ENCODE data around the gene BMPER. TPM values are rescaled to one million over a fixed set of nuclear protein-coding genes. Genes with fewer than 3 reads are reported as not detected.

Gene BMPER
- total and polyA plus RNA-seq, 2 of the 8 experiments (the other 6 are each of a cell fraction or from before 2014, with no cell fraction given) = 0.33 to 0.69 TPM

DNA sequence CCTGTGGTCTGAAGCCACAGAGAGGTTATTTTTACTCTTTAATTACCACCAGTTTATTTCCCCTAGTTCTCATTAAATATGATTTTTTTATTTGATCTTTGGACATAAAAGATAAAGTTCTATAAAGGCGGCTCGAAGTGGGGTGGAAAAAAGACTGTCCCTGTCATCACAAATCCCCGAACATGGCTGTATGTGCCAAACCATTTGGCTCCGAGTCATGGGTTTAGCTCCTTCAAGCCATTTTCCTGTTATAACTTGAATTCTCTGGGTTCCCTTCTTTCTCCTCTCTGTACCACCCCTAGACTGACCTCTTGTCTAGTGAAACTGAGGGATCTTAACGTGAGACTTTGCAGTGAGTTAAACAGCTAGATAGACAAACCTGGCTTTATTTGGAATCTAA is 181.6 kb downstream of the BMPER start:
- Histone ChIP-seq H3K14ac (ENCODE audit: insufficient read length) (no peak overlapping the region), H3K4me1 (replicated peaks in 1 of 4; ENCODE audit: control insufficient read depth in 3 of 4, insufficient read depth in 4 of 4, low read length in 3 of 4) (no peaks in the 10 kb centered on the region), H3K79me2 (ENCODE audit: control insufficient read depth in 1 of 2, insufficient read depth in 2 of 2, low read length in 2 of 2) (no peaks in the 10 kb centered on the region), H3K23ac (ENCODE audit: insufficient read length) (no peak overlapping the region), H3K4me3 (ENCODE audit: extremely low read depth in 1 of 4, insufficient read depth in 2 of 4, low read depth in 3 of 4, low read length in 4 of 4) (no peak overlapping the region), H4K91ac (replicated peaks; ENCODE audit: insufficient read length, low read length) (no peak overlapping the region), H3K56ac (replicated peaks; ENCODE audit: insufficient read length, low read depth, low read length) (no peak overlapping the region), H3K27me3 (replicated peaks in 1 of 4; ENCODE audit: control insufficient read depth in 3 of 4, extremely low read depth in 1 of 4, insufficient read depth in 3 of 4, low read length in 3 of 4) (no peaks in the 10 kb centered on the region), H2AFZ (ENCODE audit: low read length) (no peak overlapping the region), H2BK5ac (ENCODE audit: low read depth, low read length) (no peak overlapping the region), H3K4ac (replicated peaks; ENCODE audit: insufficient read length, low read depth, low read length) (no peak overlapping the region), H3K36me3 (ENCODE audit: control insufficient read depth in 2 of 4, insufficient read depth in 4 of 4, low read length in 3 of 4) (no peaks in the 10 kb centered on the region), H3K79me1 (ENCODE audit: low read depth, low read length) (no peaks in the 10 kb centered on the region), H2BK120ac (replicated peaks; ENCODE audit: low read depth, low read length) (no peak overlapping the region), H3K23me2 (ENCODE audit: low read depth, low read length) (no peaks in the 10 kb centered on the region), H3K4me2 (ENCODE audit: insufficient read depth in 1 of 2, low read depth in 2 of 2, low read length in 2 of 2) (no peak overlapping the region), H4K20me1 (replicated peaks in 1 of 2; ENCODE audit: control insufficient read depth in 1 of 2, insufficient read depth in 2 of 2, low read length in 2 of 2) (no peaks in the 10 kb centered on the region), H3K27ac (ENCODE audit: low read depth, low read length) (no peak overlapping the region), H4K8ac (ENCODE audit: extremely low read depth, insufficient read depth, low read length) (no peak overlapping the region), H2BK15ac (ENCODE audit: low read length) (no peak overlapping the region), H3K18ac (ENCODE audit: extremely low read depth, low read length) (no peak overlapping the region), H2AK5ac (ENCODE audit: low read depth, low read length) (no peak overlapping the region), H2BK20ac (ENCODE audit: low read length) (no peak overlapping the region), H2BK12ac (ENCODE audit: low read depth, low read length) (no peak overlapping the region), H4K5ac (ENCODE audit: insufficient read length, low read depth, low read length) (no peak overlapping the region), H3K9me3 (ENCODE audit: insufficient read depth in 2 of 2, low read depth in 1 of 2, low read length in 1 of 2) (no peaks in the 10 kb centered on the region), H3K9ac (replicated peaks in 1 of 4; ENCODE audit: extremely low read depth in 1 of 4, low read depth in 3 of 4, low read length in 3 of 4) (no peak overlapping the region)
- DNase-seq (ENCODE audit: low read depth in 1 of 2, low spot score in 2 of 2) (no peak), FAIRE-seq (no peak)
- 93% methylated on average over 5 of the region's 5 CpGs; no CpG with 5 or more reads in 1 of the 2 experiments for WGBS, 2 experiments (ENCODE audit: extremely low coverage in 1 of 2, insufficient coverage in 1 of 2, insufficient read length in 1 of 2, insufficient replicate concordance in 2 of 2, low coverage in 1 of 2, low lambda C conversion rate in 2 of 2, missing lambda C conversion rate in 1 of 2)
- ChIA-PET CTCF (ENCODE audit: partially characterized antibody) (interaction anchor here (0.6 to 4.3 kb wide), 28 partner anchors 8 to 535 kb away, joined by 3 to 111 read pairs (median 6); no protein-coding TSS in a partner anchor), POLR2A (ENCODE audit: partially characterized antibody) (no interaction called here)
- no peak for TF ChIP-seq CHD2 (IDR thresholded peaks at IDR 0.05; ENCODE audit: low read length)
- TF ChIP-seq RXRA (IDR thresholded peaks at IDR 0.05; ENCODE audit: insufficient read depth, low read depth, low read length) = no peak
- no peak for TF ChIP-seq GABPA (IDR thresholded peaks at IDR 0.05; ENCODE audit: borderline replicate concordance, insufficient read depth, low read length)
- no peak for TF ChIP-seq GTF2F1 (IDR thresholded peaks at IDR 0.05; ENCODE audit: borderline replicate concordance, low read depth, low read length)
- TF ChIP-seq BACH1 (IDR thresholded peaks at IDR 0.05; ENCODE audit: low read length) = no peak
- no peak for TF ChIP-seq MAFK (IDR thresholded peaks at IDR 0.05; ENCODE audit: low read depth, low read length)
- no peak for TF ChIP-seq EP300 (IDR thresholded peaks at IDR 0.05; ENCODE audit: borderline replicate concordance in 1 of 2, low read depth in 2 of 2, low read length in 2 of 2)
- TF ChIP-seq, protein P1, sequence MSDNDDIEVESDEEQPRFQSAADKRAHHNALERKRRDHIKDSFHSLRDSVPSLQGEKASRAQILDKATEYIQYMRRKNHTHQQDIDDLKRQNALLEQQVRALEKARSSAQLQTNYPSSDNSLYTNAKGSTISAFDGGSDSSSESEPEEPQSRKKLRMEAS (IDR thresholded peaks at IDR 0.05) = no peak
- no peak for TF ChIP-seq HDAC6 (IDR thresholded peaks at IDR 0.05; ENCODE audit: low read depth, low read length)
- no peak for TF ChIP-seq POLR2A (IDR thresholded peaks at IDR 0.05; ENCODE audit: control extremely low read depth in 1 of 2, low read depth in 2 of 2, low read length in 2 of 2)
- no peak for TF ChIP-seq KDM4A (IDR thresholded peaks at IDR 0.05; ENCODE audit: low read depth, low read length, severe bottlenecking)
- TF ChIP-seq ZNF274 (IDR thresholded peaks at IDR 0.05; ENCODE audit: borderline replicate concordance, extremely low read depth, low read length) = no peak
- no peak for TF ChIP-seq RNF2 (IDR thresholded peaks at IDR 0.05; ENCODE audit: borderline replicate concordance, low read depth, low read length, missing control alignments, poor library complexity, severe bottlenecking)
- no peak for TF ChIP-seq BCL11A (IDR thresholded peaks at IDR 0.05; ENCODE audit: low read depth in 2 of 2, low read length in 2 of 2)
- no peak for TF ChIP-seq FOSL1 (IDR thresholded peaks at IDR 0.05; ENCODE audit: insufficient read depth, low read depth, low read length)

All from H1 (cell line).